Activated CD4-positive, alpha-beta T cell treated with anti-CD3 and anti-CD28 coated beads, Interleukin-2, Interleukin-4, amounts not matched to agents 100 ng/mL and 50 ng/mL, durations not matched to agents 16 hours and 8 hours (primary cell): Measurements from ENCODE around the gene ADAMTSL2.

Source experiments
- DNase-seq: peaks from one replicate; pipeline ENCODE4 v3.0.0-alpha.2; 2020; ENCODE audit warnings: low spot score

Gene ADAMTSL2

GRCh38 chr9:133589454-133590227, 55.1 kb downstream of the ADAMTSL2 start:
- DNase-seq: peak; percentile 13

- no peak for DNase-seq
Measured at GRCh38 chr9:133590231-133590855, 55.8 kb downstream of the ADAMTSL2 start.

GRCh38 chr9:133591116-133591910, 56.8 kb downstream of the ADAMTSL2 start:
- DNase-seq: no peak

GRCh38 chr9:133591985-133592384, 57.5 kb downstream of the ADAMTSL2 start:
- no peak for DNase-seq

- DNase-seq: no peak
Measured at GRCh38 chr9:133592731-133593409, 58.4 kb downstream of the ADAMTSL2 start.

GRCh38 chr9:133593587-133594253, 59.2 kb downstream of the ADAMTSL2 start:
- DNase-seq: no peak

GRCh38 chr9:133594310-133594709, 59.8 kb downstream of the ADAMTSL2 start:
- no peak for DNase-seq

GRCh38 chr9:133595910-133596309, 61.4 kb downstream of the ADAMTSL2 start:
- DNase-seq: no peak

GRCh38 chr9:133597316-133597957, 62.9 kb downstream of the ADAMTSL2 start:
- no peak for DNase-seq

- DNase-seq: no peak
Measured at GRCh38 chr9:133598978-133599377, 64.5 kb downstream of the ADAMTSL2 start.

GRCh38 chr9:133599470-133600173, 65.1 kb downstream of the ADAMTSL2 start:
- DNase-seq: no peak

GRCh38 chr9:133600739-133601138, 66.2 kb downstream of the ADAMTSL2 start:
- DNase-seq: no peak

- DNase-seq: no peak
Measured at GRCh38 chr9:133601746-133602145, 67.2 kb downstream of the ADAMTSL2 start.

- no peak for DNase-seq
Measured at GRCh38 chr9:133602277-133602676, 67.8 kb downstream of the ADAMTSL2 start.

GRCh38 chr9:133603135-133603927, 68.8 kb downstream of the ADAMTSL2 start:
- no peak for DNase-seq

- DNase-seq: no peak
Measured at GRCh38 chr9:133604214-133604613, 69.7 kb downstream of the ADAMTSL2 start.

GRCh38 chr9:133604856-133605255, 70.4 kb downstream of the ADAMTSL2 start:
- DNase-seq: no peak

- no peak for DNase-seq
Measured at GRCh38 chr9:133605446-133605845, 70.9 kb downstream of the ADAMTSL2 start.

GRCh38 chr9:133605856-133606707, 71.6 kb downstream of the ADAMTSL2 start:
- DNase-seq: no peak
